ENCODE measurements around the gene ACADSB. TPM values are rescaled to one million over a fixed set of nuclear protein-coding genes. Genes with fewer than 3 reads are reported as not detected.

ACADSB gene
- total RNA-seq, 1 donor = 9.4 TPM

GRCh38 chr10:123018531-123018930 lies 9.7 kb downstream of the ACADSB start:
- Histone ChIP-seq H2AFZ (ENCODE audit: low read length) (no peak overlapping the region), H3K4me3 (ENCODE audit: insufficient read depth, low read length) (no peak overlapping the region), H4K20me1 (ENCODE audit: insufficient read depth, low read length) (no peaks in the 10 kb centered on the region)

GRCh38 chr10:123019264-123019663 lies 10.5 kb downstream of the ACADSB start:
- H2AFZ ChIP-seq (ENCODE audit: low read length) = no peak overlapping the region
- no peak overlapping the region for H3K4me3 ChIP-seq (ENCODE audit: insufficient read depth, low read length)
- H3K79me2 ChIP-seq (ENCODE audit: insufficient read depth, low read length) = no peaks in the 10 kb centered on the region
- no peaks in the 10 kb centered on the region for H3K4me1 ChIP-seq (ENCODE audit: insufficient read depth, low read length)
- H4K20me1 ChIP-seq (ENCODE audit: insufficient read depth, low read length) = no peaks in the 10 kb centered on the region
- no peak overlapping the region for H3K4me2 ChIP-seq (ENCODE audit: insufficient read depth, low read length)
- H3K27ac ChIP-seq (ENCODE audit: low read depth, low read length) = no peak overlapping the region
- DNase-seq (ENCODE audit: insufficient read length, low spot score, missing footprints) = no peak
- H3K27me3 ChIP-seq (ENCODE audit: insufficient read depth, low read length) = no peaks in the 10 kb centered on the region
- H3K9me3 ChIP-seq (ENCODE audit: low read depth, low read length) = no peaks in the 10 kb centered on the region
- H3K36me3 ChIP-seq (ENCODE audit: insufficient read depth, low read length) = no peaks in the 10 kb centered on the region
- no peak for TF ChIP-seq CTCF (IDR thresholded peaks at IDR 0.05; ENCODE audit: extremely low read depth, low read depth, low read length)

More at GRCh38 chr10:123018531-123018930, 9.7 kb downstream of the ACADSB start:
- DNase-seq (ENCODE audit: insufficient read length, low spot score, missing footprints) = no peak
- Histone ChIP-seq H3K4me2 (ENCODE audit: insufficient read depth, low read length) (no peak overlapping the region), H3K27me3 (ENCODE audit: insufficient read depth, low read length) (no peaks in the 10 kb centered on the region), H3K79me2 (ENCODE audit: insufficient read depth, low read length) (no peaks in the 10 kb centered on the region), H3K9me3 (ENCODE audit: low read depth, low read length) (no peaks in the 10 kb centered on the region), H3K27ac (ENCODE audit: low read depth, low read length) (no peak overlapping the region), H3K36me3 (ENCODE audit: insufficient read depth, low read length) (no peaks in the 10 kb centered on the region), H3K4me1 (ENCODE audit: insufficient read depth, low read length) (no peaks in the 10 kb centered on the region)
- TF ChIP-seq CTCF (IDR thresholded peaks at IDR 0.05; ENCODE audit: extremely low read depth, low read depth, low read length) = no peak

GRCh38 chr10:123019941-123020703 lies 11.3 kb downstream of the ACADSB start:
- H3K4me3 ChIP-seq (ENCODE audit: insufficient read depth, low read length) = no peak overlapping the region
- TF ChIP-seq CTCF (IDR thresholded peaks at IDR 0.05; ENCODE audit: extremely low read depth, low read depth, low read length) = no peak
- H3K36me3 ChIP-seq (ENCODE audit: insufficient read depth, low read length) = no peaks in the 10 kb centered on the region
- no peaks in the 10 kb centered on the region for H3K4me1 ChIP-seq (ENCODE audit: insufficient read depth, low read length)
- H3K79me2 ChIP-seq (ENCODE audit: insufficient read depth, low read length) = no peaks in the 10 kb centered on the region
- H3K4me2 ChIP-seq (ENCODE audit: insufficient read depth, low read length) = no peak overlapping the region
- DNase-seq (ENCODE audit: insufficient read length, low spot score, missing footprints) = no peak
- no peaks in the 10 kb centered on the region for H3K27me3 ChIP-seq (ENCODE audit: insufficient read depth, low read length)
- no peaks in the 10 kb centered on the region for H4K20me1 ChIP-seq (ENCODE audit: insufficient read depth, low read length)
- no peaks in the 10 kb centered on the region for H3K9me3 ChIP-seq (ENCODE audit: low read depth, low read length)
- no peak overlapping the region for H2AFZ ChIP-seq (ENCODE audit: low read length)
- H3K27ac ChIP-seq (ENCODE audit: low read depth, low read length) = no peak overlapping the region

GRCh38 chr10:123021517-123021916 lies 12.7 kb downstream of the ACADSB start:
- no peaks in the 10 kb centered on the region for H3K4me1 ChIP-seq (ENCODE audit: insufficient read depth, low read length)
- H3K79me2 ChIP-seq (ENCODE audit: insufficient read depth, low read length) = no peaks in the 10 kb centered on the region
- no peaks in the 10 kb centered on the region for H4K20me1 ChIP-seq (ENCODE audit: insufficient read depth, low read length)
- H3K27me3 ChIP-seq (ENCODE audit: insufficient read depth, low read length) = no peaks in the 10 kb centered on the region
- no peaks in the 10 kb centered on the region for H3K36me3 ChIP-seq (ENCODE audit: insufficient read depth, low read length)
- no peak for DNase-seq (ENCODE audit: insufficient read length, low spot score, missing footprints)
- H2AFZ ChIP-seq (ENCODE audit: low read length) = no peak overlapping the region
- no peak overlapping the region for H3K4me2 ChIP-seq (ENCODE audit: insufficient read depth, low read length)
- TF ChIP-seq CTCF (IDR thresholded peaks at IDR 0.05; ENCODE audit: extremely low read depth, low read depth, low read length) = peak; percentile 37
- H3K4me3 ChIP-seq (ENCODE audit: insufficient read depth, low read length) = no peak overlapping the region
- no peak overlapping the region for H3K27ac ChIP-seq (ENCODE audit: low read depth, low read length)
- no peaks in the 10 kb centered on the region for H3K9me3 ChIP-seq (ENCODE audit: low read depth, low read length)
